Gastrocnemius medialis (tissue), 4 donors: ENCODE results near the gene NDUFA13. TPM values are rescaled to one million over a fixed set of nuclear protein-coding genes. Genes with fewer than 3 reads are reported as not detected.

Source experiments
- ATAC-seq, 2 donors: fragments of 150-250 bp; one replicate each; pipeline ENCODE4 v1.9.1; 2016
- DNase-seq, 2 donors: peaks; one replicate each; pipeline ENCODE4 v3.0.0-alpha.2; 2019
- H3K27ac ChIP-seq, 4 donors: fragments of 200-600 bp; sonication (generic); 1 replicate in 1 of 4; 2 replicates in 3 of 4; pipeline ENCODE4 v1.5.1; 2016 to 2018; ENCODE audit warnings: mild to moderate bottlenecking in 2 of 4, moderate library complexity in 1 of 4
- H3K27me3 ChIP-seq, 3 donors: fragments of 200-600 bp; sonication (generic) in 2 of 3; 1 replicate in 1 of 3; 2 replicates in 2 of 3; pipeline versions ENCODE4 v1.5.1 to v1.6.0; 2016 to 2019; ENCODE audit warnings: mild to moderate bottlenecking in 1 of 3, moderate library complexity in 1 of 3
- H3K36me3 ChIP-seq, 2 donors: fragments of 200-600 bp; sonication (generic) in 1 of 2; one replicate each; pipeline ENCODE4 v1.5.1; 2017 to 2018
- H3K4me1 ChIP-seq, 2 donors: fragments of 200-600 bp; sonication (generic) in 1 of 2; one replicate each; pipeline ENCODE4 v1.5.1; 2016 to 2017; ENCODE audit warnings: mild to moderate bottlenecking in 2 of 2
- H3K4me3 ChIP-seq, 4 donors: fragments of 200-600 bp; sonication (generic) in 3 of 4; 1 replicate in 1 of 4; 2 replicates in 3 of 4; pipeline ENCODE4 v1.5.1; 2016 to 2019; ENCODE audit warnings: mild to moderate bottlenecking in 2 of 4
- H3K9me3 ChIP-seq, 3 donors: fragments of 200-600 bp; sonication (generic) in 2 of 3; 1 replicate in 1 of 3; 2 replicates in 2 of 3; pipeline ENCODE4 v1.5.1; 2016 to 2019
- CTCF ChIP-seq, 5 experiments: fragments of 450-650 bp in 3 of 5; fragments of 200-600 bp in 2 of 5; sonication (generic) in 2 of 5; IDR thresholded peaks in 4 of 5; conservative IDR thresholded peaks in 1 of 5; 1 replicate in 4 of 5; 2 replicates in 1 of 5; pipeline ENCODE4 v1.5.1; 2016 to 2019; ENCODE audit warnings: antibody characterized with exemption in 5 of 5, mild to moderate bottlenecking in 3 of 5, moderate library complexity in 3 of 5
- POLR2A ChIP-seq, 2 donors: fragments of 450-650 bp; IDR thresholded peaks; one replicate each; pipeline ENCODE4 v1.6.1; 2017; ENCODE audit warnings: antibody characterized with exemption in 2 of 2, mild to moderate bottlenecking in 2 of 2, moderate library complexity in 2 of 2
- in situ Hi-C, 4 donors: fragments of 200-750 bp; cut with MboI; loops; one replicate each; pipeline versions ENCODE4 v1.15.0 to v1.8.0; 2017; ENCODE audit warnings: low sequenced_read_pairs in 4 of 4
- intact Hi-C: fragments of 100-400 bp; cut with DNase I; formaldehyde crosslinking; loops from one replicate; pipeline ENCODE4 v1.15.1; 2023; ENCODE audit warnings: low total_unique reads
- total RNA-seq, 4 donors: library from RNA; depleted of rRNA; stranded (reverse); fragments of >200 nt; gene quantifications; one replicate each; pipeline versions ENCODE4 v1.1.0 to v1.2.3, GENCODE V29; 2016

Gene NDUFA13
- total RNA-seq, 4 donors from 2014 or later, result 41.8 to 201 (median 50.5) TPM

GRCh38 chr19:19552798-19553197, 36.8 kb downstream of the NDUFA13 start:
- intact Hi-C loops (no loop called here), in situ Hi-C loops (no loop called here)
- DNase-seq (no peak), ATAC-seq (no peak)
- no peak overlapping the region for H3K4me3 ChIP-seq
- TF ChIP-seq POLR2A (IDR thresholded peaks at IDR 0.05), result no peak
- peak in 1 of 5 experiments; percentile 37 for TF ChIP-seq CTCF (IDR thresholded peaks at IDR 0.05 in 4 of 5, conservative IDR thresholded peaks at IDR 0.05 in 1 of 5)
- no peaks in the 10 kb centered on the region for H3K36me3 ChIP-seq
- peaks cover 16 to 20% (median 18%) of the 10 kb centered on the region in 3 donors for H3K27me3 ChIP-seq
- H3K27ac ChIP-seq, result no peak overlapping the region
- no peaks in the 10 kb centered on the region for H3K4me1 ChIP-seq
- H3K9me3 ChIP-seq, result no peaks in the 10 kb centered on the region

DNA sequence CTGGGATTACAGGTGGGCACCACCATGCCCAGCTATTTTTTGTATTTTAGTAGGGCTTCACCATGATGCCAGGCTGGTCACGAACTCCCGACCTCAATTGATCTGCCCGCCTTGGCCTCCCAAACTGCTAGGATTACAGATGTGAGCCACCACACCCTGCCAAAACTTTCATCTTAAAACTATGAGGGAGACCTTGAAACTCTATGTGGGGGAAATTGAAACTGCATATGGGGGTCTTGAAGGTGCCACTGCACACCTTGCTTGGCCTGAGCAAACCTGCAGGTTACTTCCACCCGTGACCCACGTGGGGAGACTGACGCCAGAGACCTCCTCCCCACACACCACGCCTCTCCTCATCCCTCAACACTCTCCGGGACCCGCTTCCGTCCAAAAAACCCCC, 37.6 kb downstream of the NDUFA13 start:
- no peaks in the 10 kb centered on the region for H3K4me1 ChIP-seq
- no peak overlapping the region for H3K27ac ChIP-seq
- H3K4me3 ChIP-seq, result no peak overlapping the region
- no peak for DNase-seq
- no peaks in the 10 kb centered on the region for H3K9me3 ChIP-seq
- in situ Hi-C loops (no loop called here), intact Hi-C loops (no loop called here)
- ATAC-seq, result no peak
- TF ChIP-seq CTCF (IDR thresholded peaks at IDR 0.05 in 4 of 5, conservative IDR thresholded peaks at IDR 0.05 in 1 of 5) (no peak), POLR2A (IDR thresholded peaks at IDR 0.05) (no peak)
- no peaks in the 10 kb centered on the region for H3K36me3 ChIP-seq
- H3K27me3 ChIP-seq, result peaks cover 10 to 13% (median 12%) of the 10 kb centered on the region in 3 donors

- Histone ChIP-seq H3K36me3 (no peaks in the 10 kb centered on the region), H3K4me1 (no peaks in the 10 kb centered on the region), H3K4me3 (no peak overlapping the region), H3K9me3 (no peaks in the 10 kb centered on the region), H3K27ac (no peak overlapping the region), H3K27me3 (peaks cover 3 to 9% (median 8%) of the 10 kb centered on the region in 3 donors)
- TF ChIP-seq POLR2A (IDR thresholded peaks at IDR 0.05) (no peak), CTCF (IDR thresholded peaks at IDR 0.05 in 4 of 5, conservative IDR thresholded peaks at IDR 0.05 in 1 of 5) (peak in 4 of 5 experiments; percentile 36 to 66 (median 47))
- in situ Hi-C loops (no loop called here), intact Hi-C loops (no loop called here)
- ATAC-seq (no peak), DNase-seq (no peak)
These were observed 38.3 kb downstream of the NDUFA13 start for GRCh38 chr19:19554074-19555023.

DNA sequence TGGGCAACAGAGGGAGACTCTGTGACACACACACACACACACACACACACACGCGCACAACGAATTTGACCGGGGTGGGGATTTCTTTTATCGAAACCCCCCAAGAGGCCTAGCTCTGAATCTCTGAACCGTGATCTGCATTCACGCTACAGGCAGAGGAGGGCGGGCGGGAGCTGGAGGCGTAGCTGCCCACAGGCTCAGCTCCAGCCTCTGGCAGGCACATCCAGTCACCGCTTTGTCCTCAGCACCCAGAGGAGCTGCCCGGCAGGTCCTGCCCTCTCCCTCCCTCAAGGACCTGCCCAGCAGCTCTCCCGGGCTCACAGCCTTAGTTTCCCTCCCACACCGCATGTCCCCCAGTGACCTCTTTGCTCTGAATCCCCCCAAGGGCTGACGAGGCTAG, 42.0 kb downstream of the NDUFA13 start:
- Histone ChIP-seq H3K4me3 (no peak overlapping the region), H3K9me3 (no peaks in the 10 kb centered on the region), H3K27ac (no peak overlapping the region), H3K4me1 (no peaks in the 10 kb centered on the region), H3K36me3 (no peaks in the 10 kb centered on the region), H3K27me3 (peaks cover 0 to 3% (median 0%) of the 10 kb centered on the region in 3 donors)
- ATAC-seq (no peak), DNase-seq (no peak)
- in situ Hi-C loops (no loop called here), intact Hi-C loops (no loop called here)
- TF ChIP-seq CTCF (IDR thresholded peaks at IDR 0.05 in 4 of 5, conservative IDR thresholded peaks at IDR 0.05 in 1 of 5), result no peak
- no peak for TF ChIP-seq POLR2A (IDR thresholded peaks at IDR 0.05)
